Hypothalamus (tissue), 51 donors: ENCODE data around the gene ADPRHL1.
A peak's percentile ranks its signal among the peaks of the same experiment; 100 is the strongest.

ENCODE experiments used
- DNase-seq, 51 donors: peaks; one replicate each; lab custom pipeline; 2025; lab: John Stamatoyannopoulos, UW

Gene ADPRHL1

DNA sequence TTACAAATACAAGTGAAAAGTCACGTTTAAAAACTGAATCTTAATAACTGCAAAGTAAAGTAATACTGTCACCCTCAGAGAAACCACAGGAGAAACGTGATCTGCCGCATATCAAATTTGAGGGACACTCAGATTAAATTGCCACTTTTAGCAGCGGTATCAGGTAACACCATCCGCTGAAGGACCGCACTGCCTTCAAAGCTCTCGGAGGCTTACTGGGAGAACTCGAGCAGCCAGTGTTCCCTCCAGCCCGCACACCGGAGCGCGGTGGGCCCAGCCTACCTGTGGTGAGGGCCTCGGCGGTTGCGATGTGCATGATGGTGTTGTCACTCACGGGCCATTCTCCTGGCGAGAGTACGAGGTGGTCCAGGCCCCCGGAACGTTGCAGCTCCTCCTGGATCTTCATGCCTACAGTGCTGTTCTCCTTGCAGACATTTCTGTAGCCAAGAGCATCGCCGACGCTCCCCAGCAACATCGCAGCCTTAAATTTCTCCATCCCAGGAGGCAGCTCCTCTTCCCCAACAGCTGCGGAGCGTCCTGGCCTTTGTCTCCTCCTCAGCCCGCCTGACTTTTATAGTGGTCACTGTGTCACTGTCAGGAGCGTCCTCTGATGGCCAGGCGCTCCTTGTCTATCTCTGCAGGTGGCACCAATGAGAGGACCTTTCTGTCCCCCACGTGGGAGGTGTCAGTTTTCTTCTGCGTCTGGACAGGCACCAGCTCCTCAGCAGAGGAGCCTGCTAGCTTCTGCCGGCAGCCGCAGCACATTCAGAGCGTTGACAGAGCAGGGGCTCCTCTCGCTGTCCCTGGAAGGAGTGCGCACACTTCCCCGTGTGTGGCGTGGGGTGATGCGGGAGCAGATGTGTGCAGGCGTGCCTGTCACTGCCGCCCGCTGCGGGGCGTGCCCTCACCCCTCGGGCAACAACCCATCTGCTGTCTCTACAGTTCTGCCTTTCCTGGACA lies at the start of gene ADPRHL1:
Gene ADPRHL1 (minus strand): TSS at position 547 of the 960 bp plus-strand sequence. CDS start 51 bp downstream, at position 496.
- DNase-seq, result no peak

GRCh38 chr13:113502686-113503085 lies 49.4 kb upstream of the ADPRHL1 start:
- DNase-seq, result no peak

GRCh38 chr13:113500530-113501265 lies 47.4 kb upstream of the ADPRHL1 start:
- DNase-seq, result no peak

- no peak for DNase-seq
Measured at GRCh38 chr13:113499936-113500335, 46.6 kb upstream of the ADPRHL1 start.

- DNase-seq, result no peak
Measured at GRCh38 chr13:113498905-113499304, 45.6 kb upstream of the ADPRHL1 start.

GRCh38 chr13:113497217-113497616 lies 43.9 kb upstream of the ADPRHL1 start:
- DNase-seq, result no peak

DNA sequence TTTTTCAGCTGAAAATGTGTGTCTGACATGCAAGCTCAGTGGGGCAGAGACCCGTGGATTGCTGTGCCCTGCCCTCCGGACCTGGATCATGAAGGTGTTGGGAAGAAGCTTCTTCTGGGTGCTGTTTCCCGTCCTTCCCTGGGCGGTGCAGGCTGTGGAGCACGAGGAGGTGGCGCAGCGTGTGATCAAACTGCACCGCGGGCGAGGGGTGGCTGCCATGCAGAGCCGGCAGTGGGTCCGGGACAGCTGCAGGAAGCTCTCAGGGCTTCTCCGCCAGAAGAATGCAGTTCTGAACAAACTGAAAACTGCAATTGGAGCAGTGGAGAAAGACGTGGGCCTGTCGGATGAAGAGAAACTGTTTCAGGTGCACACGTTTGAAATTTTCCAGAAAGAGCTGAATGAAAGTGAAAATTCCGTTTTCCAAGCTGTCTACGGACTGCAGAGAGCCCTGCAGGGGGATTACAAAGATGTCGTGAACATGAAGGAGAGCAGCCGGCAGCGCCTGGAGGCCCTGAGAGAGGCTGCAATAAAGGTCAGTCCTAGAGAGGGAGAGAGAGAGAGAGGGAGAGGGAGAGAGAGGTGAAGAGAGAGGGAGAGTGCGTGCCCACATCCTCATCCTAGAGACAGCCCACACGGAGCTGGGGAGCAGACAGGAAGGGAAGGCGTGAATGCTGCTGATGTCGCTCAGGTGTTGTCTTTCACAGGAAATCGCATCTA lies 42.4 kb upstream of the ADPRHL1 start:
- no peak for DNase-seq

DNA sequence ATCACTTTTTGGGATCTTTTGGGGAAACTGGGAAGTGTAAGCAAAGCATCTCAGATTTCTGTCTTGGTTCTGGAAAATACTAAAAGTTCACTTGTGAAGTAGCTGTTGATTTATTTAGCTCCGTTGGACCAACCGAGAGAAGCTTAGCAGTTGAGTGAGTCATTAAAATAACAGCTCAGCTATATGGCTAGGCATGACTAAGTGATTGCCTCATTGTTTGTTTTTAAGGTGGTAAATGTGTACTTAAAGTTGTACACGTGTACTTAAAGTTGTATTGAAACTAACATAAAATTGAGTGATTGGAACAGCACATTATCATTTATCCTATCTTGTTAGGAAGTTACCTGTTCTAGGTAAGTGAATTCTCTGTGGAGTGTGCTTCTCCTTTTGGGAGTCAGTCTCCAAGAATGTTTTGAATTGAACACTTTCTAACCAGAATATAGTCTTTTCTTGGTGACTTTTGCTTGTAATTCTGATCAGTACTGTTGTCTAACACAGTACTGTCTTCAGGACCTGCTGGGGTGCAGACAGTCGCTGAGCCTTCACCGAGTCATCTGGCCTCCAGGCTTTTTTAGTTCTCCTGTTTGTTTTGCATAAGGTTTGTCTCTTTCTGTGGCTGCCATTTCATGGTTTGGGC lies 40.1 kb upstream of the ADPRHL1 start:
- DNase-seq, result no peak

- no peak for DNase-seq
Measured at GRCh38 chr13:113491982-113492381, 38.7 kb upstream of the ADPRHL1 start.

GRCh38 chr13:113491418-113491883 lies 38.2 kb upstream of the ADPRHL1 start:
- DNase-seq, result peak in 7 of 51 donors; percentile 19 to 42 (median 37)

DNA sequence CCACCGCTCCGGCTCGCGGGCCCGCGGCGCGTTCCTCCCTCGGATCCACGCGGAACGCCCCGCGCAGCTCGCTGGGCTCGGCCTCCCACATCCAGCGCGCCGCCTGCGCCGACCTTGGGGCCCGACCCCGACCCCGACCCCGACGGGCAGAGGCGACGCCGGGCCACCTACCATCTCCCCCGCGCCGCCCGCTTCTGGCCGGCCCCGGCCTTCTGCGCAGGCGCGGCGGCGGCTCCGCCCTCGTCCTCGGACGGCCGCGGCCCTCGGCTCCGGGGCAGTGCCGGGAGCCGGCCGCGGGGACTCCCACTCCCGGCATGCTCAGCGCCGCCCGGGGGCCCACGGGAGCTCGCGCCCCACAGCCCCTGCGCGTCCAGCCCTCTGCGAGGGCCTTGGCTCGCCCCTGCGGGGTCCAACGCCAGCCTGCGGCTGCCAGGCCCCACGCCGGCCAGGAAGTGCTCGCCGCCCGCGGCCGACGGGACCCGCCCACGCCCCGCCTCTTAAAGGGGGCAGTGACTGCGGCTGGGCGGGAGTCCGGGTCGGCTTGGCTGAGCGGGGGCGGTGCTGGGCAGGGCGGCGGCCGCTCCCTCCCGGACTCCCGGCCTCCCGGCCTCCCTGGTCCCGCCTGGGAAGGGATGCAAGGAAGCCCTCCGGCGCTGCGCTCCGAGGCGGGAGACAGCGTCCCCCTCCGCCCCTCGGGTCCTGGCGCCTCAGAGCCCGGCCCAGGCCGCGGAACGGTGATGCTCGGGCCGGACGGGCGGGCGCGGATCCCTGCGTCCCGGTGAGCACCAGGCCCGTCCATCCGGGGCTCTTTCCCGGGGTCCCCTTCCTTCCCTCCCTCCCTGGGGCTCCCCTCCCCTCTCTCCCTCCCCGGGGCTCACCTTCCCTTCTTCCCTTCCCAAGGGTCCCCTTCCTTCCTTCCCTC lies 37.5 kb upstream of the ADPRHL1 start, which contains the start of gene DCUN1D2:
Gene DCUN1D2 (minus strand): TSS at position 216 of the 922 bp plus-strand sequence. CDS start 42 bp downstream, at position 174.
- DNase-seq, result peak in 50 of 51 donors; percentile 65 to 97 (median 91)

- peak in 15 of 51 donors; percentile 24 to 69 (median 59) for DNase-seq
Measured at GRCh38 chr13:113489549-113490495, 36.5 kb upstream of the ADPRHL1 start.

DNA sequence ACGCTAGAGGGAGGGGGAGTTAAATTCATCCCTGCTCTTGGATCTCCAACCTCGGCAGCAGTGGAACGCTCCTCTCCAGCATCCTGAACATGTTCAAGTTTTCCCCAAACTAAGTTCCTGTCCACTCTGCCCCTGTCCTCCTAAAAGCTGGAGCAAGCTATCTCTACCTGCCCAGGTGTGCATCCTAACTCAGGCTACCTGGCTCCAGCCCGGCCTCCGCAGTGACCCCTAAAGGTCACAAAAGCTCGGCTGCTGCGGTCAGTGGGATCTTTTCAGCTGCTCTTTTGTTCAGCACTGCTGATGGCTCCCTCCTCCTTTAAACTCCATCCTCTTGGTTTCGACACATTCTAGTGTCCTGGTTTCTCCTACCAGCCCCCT lies 35.9 kb upstream of the ADPRHL1 start:
- no peak for DNase-seq

GRCh38 chr13:113488283-113488682 lies 35.0 kb upstream of the ADPRHL1 start:
- DNase-seq, result no peak

GRCh38 chr13:113486698-113487097 lies 33.4 kb upstream of the ADPRHL1 start:
- no peak for DNase-seq

GRCh38 chr13:113485545-113485944 lies 32.3 kb upstream of the ADPRHL1 start:
- DNase-seq, result no peak

DNA sequence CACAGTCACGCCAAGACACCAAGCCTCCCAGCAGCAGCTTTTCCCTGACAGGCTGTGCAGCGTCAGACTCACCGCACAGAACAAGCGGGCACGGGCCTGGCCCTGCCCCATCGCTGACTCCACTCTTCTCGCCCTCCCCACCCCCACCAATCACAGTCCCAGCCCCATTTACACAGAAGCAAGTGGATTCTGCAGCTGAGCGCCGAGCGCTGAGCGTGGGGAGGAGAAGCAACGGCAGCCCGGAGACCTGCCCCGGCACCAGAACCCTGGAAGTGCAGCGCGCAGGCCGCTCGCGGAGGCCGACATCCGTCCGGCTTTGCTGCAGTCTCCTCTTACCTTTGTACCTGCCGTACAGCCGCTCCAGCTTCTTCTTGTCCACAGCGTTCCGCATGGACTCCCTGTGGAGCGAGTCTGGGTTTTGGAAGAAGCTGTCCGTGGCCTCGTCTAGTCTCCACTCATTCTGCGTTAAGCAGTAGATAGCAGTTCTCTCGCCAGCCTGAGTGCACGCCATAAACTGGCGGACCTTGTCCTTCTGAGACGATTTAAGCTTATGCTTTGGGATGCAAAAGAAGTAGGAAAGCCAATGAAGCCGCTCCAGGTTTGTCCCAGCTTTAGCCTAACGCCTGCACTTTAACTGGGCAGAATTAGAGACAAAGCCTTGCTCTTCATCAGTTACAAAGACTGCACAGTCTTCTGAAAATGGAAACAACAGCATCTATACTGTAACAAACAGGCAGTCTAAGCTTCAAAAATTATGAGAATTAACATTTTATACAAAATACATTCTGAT lies 30.4 kb upstream of the ADPRHL1 start:
- DNase-seq, result peak in 14 of 51 donors; percentile 16 to 56 (median 27)
